K562 treated with DMSO at 1 percent for 12 hours (cell line): ENCODE results near the gene DVL1. TPM values are rescaled to one million over a fixed set of nuclear protein-coding genes. Genes with fewer than 3 reads are reported as not detected.

Experiments
- total RNA-seq: library from RNA; unstranded; fragments of 300-600 nt; gene quantifications from 2 replicates; pipeline ENCODE4 v1.2.3, GENCODE V29; 2022; ENCODE audit not compliant: insufficient read depth

The DVL1 gene
- 71.5 and 80.2 TPM in 2 replicates for total RNA-seq

DNA sequence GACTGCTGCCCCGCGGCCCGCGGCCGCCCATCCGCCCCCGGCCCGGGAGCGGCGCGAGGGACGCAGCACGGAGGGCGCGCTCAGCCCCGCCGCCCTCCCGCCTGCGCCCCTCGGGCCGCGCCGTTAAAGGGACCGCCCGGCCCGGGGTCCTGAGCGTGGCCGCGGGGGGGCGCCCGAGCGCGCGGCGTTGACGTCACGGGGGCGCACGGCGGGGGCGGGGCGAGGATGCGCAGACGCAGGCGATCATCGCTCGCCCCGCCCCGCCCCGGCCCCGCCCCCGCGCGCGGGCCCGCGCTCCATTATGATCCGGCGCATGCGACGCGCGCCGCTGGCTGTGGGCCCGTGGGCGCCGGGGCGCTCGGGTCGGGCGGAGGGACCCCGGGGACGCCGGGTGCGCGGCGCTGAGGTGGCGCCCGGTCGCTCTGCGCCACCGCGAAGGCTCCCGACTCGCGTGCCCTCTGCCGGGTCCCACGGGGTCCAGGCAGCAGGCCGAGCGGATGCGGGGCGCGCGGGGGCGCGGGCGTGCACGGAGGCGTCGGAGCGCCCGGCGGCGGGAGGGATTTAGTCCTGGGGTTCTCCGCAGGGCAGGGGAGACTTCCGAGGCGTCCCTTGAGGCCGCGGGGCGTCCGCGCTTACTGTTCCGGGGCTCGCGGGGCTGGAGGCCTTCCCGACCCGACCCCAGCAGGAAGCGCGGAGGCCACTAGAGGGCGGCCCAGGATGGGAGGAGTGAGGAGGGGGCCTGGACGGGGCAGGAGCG is at the start of gene DVL1:
DVL1 (minus strand) TSS at position 163 of the 757 bp plus-strand sequence. CDS start 353 bp downstream, outside the sequence.

DNA sequence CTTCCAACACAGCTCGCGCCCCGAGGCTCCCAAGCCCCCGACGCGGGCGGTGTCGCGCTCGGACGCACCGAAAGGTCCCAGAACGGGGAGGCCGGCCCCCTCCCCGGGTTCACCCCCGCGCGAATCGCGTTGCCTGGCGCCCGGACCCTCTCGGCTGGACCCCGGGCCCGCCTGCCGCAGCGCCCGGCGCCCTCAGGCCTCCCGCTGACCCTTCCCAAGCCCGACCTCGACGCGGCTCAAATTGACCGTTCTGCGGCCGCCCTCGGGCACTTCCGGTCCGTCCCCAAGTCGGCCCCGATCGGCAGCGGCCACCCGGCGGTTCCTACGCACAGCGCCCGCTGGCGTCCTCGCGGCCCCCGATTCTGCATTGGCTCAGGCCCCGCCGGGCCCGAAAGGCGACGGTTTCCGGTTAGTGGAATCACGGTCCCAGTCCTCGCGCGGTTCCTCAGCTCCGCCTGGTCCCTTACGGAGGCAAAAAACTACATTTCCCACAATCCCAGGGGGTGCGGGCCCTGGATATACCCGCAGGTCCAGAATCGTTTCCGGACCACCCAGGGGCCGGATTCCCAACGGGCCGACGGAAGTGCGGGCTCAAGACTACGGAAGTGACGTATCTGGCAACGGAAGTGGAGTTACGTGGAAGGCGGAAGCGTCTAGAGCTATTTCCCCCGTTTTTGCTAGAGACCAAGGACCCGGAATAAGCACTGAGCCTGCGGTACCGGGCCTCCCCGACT is 25.9 kb upstream of the DVL1 start, which contains the start of gene AURKAIP1:
AURKAIP1 (minus strand) TSS at position 279 of the 734 bp plus-strand sequence. CDS start 451 bp downstream, outside the sequence.

DNA sequence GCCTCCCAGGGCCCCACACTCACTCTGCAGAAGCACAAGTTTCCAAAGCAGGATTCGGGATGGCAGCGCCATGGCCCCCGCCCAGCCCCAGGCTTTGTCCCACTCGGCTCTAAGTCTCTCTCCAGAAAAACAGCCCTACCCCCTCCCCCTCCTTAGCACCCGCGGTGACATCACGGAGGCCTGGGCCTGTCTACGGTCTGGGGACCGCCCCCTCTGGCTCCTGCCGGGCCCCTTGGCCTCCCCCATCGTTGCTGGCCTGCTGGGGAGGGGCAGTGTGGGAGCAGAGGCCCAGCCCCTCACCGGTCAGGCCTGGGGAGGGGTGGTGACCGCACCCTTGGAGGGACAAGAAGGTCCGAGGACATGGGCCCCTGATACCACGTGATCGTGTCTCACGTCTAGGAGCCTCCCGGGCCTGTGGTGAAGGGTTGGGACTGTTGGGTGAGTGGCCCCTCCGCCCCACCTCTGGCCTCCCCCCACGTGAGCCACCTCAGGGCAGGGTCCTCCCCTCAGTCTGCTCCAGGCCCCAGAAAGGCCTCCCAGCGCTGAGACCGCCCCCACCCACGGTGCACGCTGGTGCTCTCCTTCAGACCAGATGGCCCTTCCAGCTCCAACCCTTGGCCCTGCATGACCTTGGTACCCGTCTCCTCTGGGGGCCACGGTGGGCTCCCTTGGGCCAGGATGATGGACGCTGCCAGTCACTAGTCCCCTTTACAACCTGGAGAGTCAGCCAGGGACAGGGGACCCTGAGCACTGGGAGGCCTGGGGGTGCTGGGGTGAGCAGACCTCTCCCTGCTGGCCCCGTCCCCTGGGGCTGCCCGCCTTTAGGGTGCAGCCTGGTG is 9.4 kb upstream of the DVL1 start, which contains the start of gene MXRA8:
MXRA8 (minus strand) TSS at position 123 of the 839 bp plus-strand sequence; CDS start at position 72, 51 bp downstream.

DNA sequence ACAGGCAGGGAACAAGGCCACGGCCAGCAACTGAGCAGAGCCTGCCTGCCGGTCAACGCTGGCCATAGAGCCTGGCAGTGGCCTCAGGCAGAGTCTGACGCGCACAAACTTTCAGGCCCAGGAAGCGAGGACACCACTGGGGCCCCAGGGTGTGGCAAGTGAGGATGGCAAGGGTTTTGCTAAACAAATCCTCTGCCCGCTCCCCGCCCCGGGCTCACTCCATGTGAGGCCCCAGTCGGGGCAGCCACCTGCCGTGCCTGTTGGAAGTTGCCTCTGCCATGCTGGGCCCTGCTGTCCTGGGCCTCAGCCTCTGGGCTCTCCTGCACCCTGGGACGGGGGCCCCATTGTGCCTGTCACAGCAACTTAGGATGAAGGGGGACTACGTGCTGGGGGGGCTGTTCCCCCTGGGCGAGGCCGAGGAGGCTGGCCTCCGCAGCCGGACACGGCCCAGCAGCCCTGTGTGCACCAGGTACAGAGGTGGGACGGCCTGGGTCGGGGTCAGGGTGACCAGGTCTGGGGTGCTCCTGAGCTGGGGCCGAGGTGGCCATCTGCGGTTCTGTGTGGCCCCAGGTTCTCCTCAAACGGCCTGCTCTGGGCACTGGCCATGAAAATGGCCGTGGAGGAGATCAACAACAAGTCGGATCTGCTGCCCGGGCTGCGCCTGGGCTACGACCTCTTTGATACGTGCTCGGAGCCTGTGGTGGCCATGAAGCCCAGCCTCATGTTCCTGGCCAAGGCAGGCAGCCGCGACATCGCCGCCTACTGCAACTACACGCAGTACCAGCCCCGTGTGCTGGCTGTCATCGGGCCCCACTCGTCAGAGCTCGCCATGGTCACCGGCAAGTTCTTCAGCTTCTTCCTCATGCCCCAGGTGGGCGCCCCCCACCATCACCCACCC is 17.9 kb downstream of the DVL1 start, which contains the start of gene TAS1R3:
TAS1R3 (plus strand) TSS at position 213 of the 898 bp plus-strand sequence; CDS start at position 279, 66 bp downstream.

DNA sequence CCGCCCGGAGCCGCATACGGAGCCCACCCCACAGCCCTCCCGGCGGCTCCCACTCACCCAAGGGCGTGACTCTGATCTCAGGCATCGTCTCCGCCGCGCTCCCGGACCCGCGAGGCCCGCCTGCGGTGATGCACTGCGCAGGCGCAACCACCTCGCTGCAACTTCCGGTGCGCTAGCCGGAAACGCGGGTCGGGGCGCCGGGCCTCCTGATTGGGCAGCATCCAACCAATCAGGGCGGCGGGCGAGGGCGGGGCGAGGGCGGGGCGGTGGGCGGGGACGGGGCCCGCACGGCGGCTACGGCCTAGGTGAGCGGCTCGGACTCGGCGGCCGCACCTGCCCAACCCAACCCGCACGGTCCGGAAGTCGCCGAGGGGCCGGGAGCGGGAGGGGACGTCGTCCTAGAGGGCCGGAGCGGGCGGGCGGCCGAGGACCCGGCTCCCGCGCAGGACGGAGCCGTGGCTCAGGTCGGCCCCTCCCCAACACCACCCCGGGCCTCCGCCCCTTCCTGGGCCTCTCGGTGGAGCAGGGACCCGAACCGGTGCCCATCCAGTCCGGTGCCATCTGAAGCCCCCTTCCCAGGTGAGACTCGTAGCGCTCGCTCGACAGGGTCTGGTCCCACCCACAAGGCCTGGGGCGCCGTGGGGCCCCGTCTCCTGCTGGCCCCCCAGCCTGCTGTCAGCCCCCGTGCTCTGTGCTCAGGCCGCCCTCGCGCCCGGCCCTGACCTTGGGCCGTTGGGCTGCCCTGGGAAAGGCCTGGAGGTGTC is 24.5 kb downstream of the DVL1 start, which contains the start of the genes CPTP and INTS11:
CPTP (plus strand) TSS at position 279 of the 764 bp plus-strand sequence. CDS start 2,109 bp downstream, outside the sequence.
INTS11 (minus strand) TSS at position 137 of the 764 bp plus-strand sequence; CDS start at position 85, 52 bp downstream.

DNA sequence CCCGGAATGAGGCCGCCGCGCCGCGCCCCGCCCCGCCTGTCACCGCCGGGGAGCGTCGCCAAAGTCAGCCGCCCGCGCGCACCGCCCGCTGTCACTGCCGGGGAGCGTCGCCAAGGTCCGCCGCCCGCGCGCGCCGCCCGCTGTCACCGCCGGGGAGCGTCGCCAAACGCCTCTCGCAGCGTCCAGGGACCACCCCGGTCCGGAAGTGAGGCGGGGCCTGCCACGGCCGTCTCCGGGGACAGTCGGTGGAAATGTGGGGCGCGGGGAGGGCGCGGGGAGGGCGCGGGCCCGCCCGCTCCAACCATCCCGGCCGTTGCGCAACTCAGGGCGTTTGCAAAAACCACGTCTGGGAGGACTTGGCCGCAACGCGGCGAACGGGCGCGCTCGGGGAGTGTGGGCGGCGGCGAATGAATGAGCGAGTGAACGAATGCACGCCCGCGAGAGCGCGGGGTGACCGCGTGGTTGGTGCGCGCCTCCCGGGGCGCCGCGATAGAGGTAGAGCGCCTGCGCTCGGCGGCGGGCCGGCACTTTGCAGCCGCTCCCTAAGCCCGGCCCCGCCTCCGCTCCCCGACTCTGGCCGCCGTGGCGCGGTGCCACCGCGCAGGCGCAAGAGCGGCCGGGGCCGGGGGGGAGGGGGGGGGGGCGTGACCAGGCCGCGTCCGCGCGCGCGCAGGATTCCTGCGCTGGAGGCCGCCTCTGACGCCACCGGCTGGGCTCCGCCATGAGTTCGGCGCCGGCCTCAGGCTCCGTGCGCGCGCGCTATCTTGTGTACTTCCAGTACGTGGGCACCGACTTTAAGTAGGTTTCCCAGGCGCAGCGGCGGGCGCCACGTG is 41.1 kb downstream of the DVL1 start, which contains the start of the genes ACAP3 and PUSL1:
ACAP3 (minus strand) TSS at position 8 of the 833 bp plus-strand sequence. CDS start 115 bp downstream, outside the sequence.
PUSL1 (plus strand) TSS at position 675 of the 833 bp plus-strand sequence; CDS start at position 722, 47 bp downstream.

Other genes with a start within 250 kb of the DVL1 start
- 18.6 and 20.1 TPM in 2 replicates for gene C1orf159, start 233.3 kb downstream of the DVL1 start, total RNA-seq
- gene TTLL10, start 175.5 kb downstream of the DVL1 start, total RNA-seq, result not detected in 2 replicates
- gene TNFRSF18, start 142.8 kb downstream of the DVL1 start, total RNA-seq, result not detected in 2 replicates
- not detected in 2 replicates for gene TNFRSF4, start 135.3 kb downstream of the DVL1 start, total RNA-seq
- gene SDF4, start 117.4 kb downstream of the DVL1 start, total RNA-seq, result 225 and 241 TPM in 2 replicates
- 10.9 and 12.4 TPM in 2 replicates for gene B3GALT6, start 117.2 kb downstream of the DVL1 start, total RNA-seq
- 1.5 TPM in 1 of 2 replicates, not detected in the other for gene C1QTNF12, start 102.7 kb downstream of the DVL1 start, total RNA-seq
- gene UBE2J2, start 75.6 kb downstream of the DVL1 start, total RNA-seq, result 113 and 137 TPM in 2 replicates
- 1.6 and 1.8 TPM in 2 replicates for gene SCNN1D, start 69.0 kb downstream of the DVL1 start, total RNA-seq
- gene ACAP3, start 41.5 kb downstream of the DVL1 start, total RNA-seq, result 32.4 and 42.0 TPM in 2 replicates
- gene PUSL1, start 40.8 kb downstream of the DVL1 start, total RNA-seq, result 55.4 and 63.1 TPM in 2 replicates
- gene INTS11, start 24.8 kb downstream of the DVL1 start, total RNA-seq, result 176 and 179 TPM in 2 replicates
- gene CPTP, start 24.6 kb downstream of the DVL1 start, total RNA-seq, result 25.3 and 37.2 TPM in 2 replicates
- gene TAS1R3, start 18.1 kb downstream of the DVL1 start, total RNA-seq, result 0.51 and 0.98 TPM in 2 replicates
- 9.5 and 9.6 TPM in 2 replicates for gene MXRA8, start 9.1 kb upstream of the DVL1 start, total RNA-seq
- gene AURKAIP1, start 25.8 kb upstream of the DVL1 start, total RNA-seq, result 226 and 364 TPM in 2 replicates
- 73.7 and 213 TPM in 2 replicates for gene CCNL2, start 49.9 kb upstream of the DVL1 start, total RNA-seq
- 103 and 150 TPM in 2 replicates for gene MRPL20, start 57.9 kb upstream of the DVL1 start, total RNA-seq
- not detected in 2 replicates for gene ANKRD65, start 71.9 kb upstream of the DVL1 start, total RNA-seq
- 12.1 and 22.7 TPM in 2 replicates for gene VWA1, start 86.3 kb upstream of the DVL1 start, total RNA-seq
- not detected in 2 replicates for gene ATAD3C, start 100.3 kb upstream of the DVL1 start, total RNA-seq
- gene ATAD3B, start 122.3 kb upstream of the DVL1 start, total RNA-seq, result 19.0 and 23.1 TPM in 2 replicates
- 71.8 and 72.2 TPM in 2 replicates for gene ATAD3A, start 162.7 kb upstream of the DVL1 start, total RNA-seq
- 1.6 and 1.7 TPM in 2 replicates for gene TMEM240, start 191.2 kb upstream of the DVL1 start, total RNA-seq
- 203 and 237 TPM in 2 replicates for gene SSU72, start 225.4 kb upstream of the DVL1 start, total RNA-seq